DMS79 treated with DMSO at 0.1 percent for 48 hours (cell line): Measurements from ENCODE around the gene UTP20.

Source experiments
- DNase-seq: peaks from one replicate; lab custom pipeline; 2025; lab: John Stamatoyannopoulos, UW

The UTP20 gene

DNA sequence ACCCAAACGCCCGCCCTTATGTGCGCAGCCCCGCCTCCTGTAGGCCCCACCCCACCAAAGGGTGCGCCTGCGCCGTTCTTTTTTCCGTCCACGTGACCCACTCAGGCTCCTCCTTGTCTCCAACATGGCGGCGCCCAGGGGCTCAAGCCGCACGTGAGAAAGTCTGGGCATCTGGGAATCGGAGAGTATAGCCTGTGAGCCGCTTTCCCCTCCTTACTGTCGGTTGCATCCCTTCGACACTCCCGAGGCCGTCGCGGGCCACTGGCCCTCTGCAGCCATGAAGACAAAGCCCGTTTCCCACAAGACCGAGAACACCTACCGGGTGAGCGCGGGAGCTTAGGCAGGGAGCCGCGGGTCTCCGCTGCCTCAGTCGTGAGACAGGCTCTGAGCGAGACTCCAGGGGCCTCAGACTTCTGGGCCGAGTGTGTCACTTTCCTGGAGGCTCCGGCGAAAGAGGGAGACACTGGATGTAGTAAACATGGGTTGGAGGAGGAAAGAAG is at the start of gene UTP20:
UTP20 (plus strand) TSS at position 100 of the 500 bp plus-strand sequence; CDS start at position 278, 178 bp downstream.
- peak; percentile 88 for DNase-seq

DNA sequence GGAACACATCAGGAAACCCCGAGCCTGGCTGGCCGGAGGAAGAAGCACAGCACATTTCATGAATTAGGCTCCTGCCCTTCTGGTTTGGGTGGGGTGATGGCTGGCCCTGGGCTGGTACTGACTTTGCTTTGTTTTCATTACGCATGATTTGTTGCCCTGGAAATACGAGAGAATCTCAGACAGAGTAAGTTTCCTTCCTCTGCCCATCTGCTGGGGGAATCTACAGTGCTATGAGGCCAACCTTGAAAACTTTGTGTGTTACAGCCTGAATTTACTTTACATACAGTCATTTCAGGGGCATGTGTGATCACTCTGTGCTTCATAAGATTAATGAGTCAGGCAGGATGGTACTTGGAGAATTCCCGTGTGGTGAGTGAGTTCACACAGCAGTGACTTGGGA is 49.4 kb upstream of the UTP20 start:
- no peak for DNase-seq

DNA sequence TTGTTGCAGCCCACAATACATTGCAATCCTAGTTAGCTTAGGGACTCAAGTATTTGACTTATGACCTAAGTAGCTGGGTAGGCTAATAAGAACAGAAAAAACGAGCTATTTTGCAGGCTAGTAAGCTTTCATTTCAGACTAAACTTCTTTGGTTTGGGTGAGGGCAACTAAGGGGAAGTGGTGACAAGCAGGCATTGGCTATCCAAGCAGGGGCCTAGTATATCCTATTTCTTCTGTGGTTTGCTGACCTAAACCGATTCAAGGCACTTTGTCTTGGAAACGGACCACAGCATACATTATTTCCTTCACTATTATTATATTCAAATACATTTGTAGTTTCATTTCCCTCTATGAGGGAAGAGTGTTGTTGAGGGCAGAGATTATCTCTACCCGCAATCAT is 48.3 kb upstream of the UTP20 start:
- no peak for DNase-seq

DNA sequence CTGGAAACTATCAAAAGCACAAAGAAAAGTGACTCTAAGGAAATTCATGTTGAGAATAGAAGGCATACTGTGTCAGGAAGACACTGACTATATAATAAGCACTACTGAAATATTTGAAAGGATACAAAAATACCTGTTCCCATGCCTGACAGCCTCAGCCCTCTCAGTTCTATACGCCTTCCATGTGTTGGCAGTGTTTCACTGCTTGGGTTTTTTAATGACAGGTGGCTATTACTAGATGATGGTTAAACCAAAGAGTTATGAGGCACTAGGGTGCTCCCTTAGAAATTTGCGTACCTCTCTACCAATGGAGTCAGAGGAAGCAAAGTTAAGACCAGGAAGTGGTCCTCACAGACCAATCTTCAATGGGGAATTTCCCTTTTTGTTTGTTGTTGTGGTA is 44.2 kb upstream of the UTP20 start:
- no peak for DNase-seq

DNA sequence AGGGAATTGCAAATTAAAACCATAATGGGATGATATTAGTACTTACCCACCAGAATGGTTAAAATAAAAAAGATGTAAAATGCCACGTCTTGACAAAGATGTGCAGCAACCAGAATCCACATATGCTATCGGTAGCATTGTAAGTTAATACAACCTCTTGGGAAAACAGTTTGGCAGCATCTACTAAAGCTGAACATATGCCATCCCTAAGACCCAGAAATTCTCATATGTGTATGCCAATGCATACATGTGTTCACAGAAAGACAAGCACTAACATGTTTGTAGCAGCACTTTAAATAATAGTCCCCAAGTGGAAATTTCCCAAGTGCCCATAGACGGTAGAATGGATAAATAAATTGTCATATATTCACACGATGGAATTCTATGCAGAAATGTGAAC is 41.6 kb upstream of the UTP20 start:
- DNase-seq: no peak

DNA sequence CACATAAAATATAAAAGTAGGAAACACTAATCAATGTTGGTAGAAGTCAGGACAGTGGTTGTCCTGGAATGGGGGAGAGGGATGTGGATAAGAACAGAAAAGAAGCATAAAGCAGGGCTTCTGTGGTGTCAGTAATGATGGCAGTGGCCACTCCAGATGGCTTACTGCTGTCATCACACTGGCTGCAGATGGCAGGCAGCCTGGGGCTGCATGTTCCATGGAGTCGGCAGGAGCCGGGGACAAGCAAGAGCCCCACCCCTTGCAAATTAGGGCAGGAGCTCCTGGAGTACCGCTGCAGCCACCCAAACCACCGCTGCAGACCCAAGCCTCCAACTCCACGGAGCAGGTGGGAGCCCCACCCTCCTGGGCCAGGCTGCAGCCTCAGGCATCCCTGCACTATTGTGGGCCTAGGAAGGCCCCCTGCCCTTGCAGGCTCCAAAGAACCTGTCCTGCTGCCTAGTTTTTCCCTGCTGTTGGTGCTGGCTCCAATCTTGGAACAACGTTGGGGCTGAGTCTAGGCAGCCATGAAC is 41.0 kb upstream of the UTP20 start:
- DNase-seq: no peak

DNA sequence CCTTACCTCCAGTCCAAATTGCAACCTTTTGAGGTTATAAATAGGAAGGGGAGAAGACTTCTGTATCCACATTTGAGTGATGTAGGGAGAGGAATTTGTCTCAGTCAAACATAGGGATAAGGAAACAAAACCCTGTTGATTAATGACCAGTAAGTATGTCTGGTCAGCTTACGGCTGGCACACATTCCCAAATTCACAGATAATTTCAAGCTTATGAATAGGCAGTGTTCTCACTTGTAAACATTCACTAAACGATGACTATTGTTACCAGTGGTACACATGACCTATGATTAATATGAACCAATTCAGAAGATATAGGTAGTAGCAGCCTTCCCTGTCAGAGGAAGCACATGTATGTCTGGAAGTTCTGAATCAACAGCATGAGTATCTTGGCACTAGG is 36.8 kb upstream of the UTP20 start:
- no peak for DNase-seq

DNA sequence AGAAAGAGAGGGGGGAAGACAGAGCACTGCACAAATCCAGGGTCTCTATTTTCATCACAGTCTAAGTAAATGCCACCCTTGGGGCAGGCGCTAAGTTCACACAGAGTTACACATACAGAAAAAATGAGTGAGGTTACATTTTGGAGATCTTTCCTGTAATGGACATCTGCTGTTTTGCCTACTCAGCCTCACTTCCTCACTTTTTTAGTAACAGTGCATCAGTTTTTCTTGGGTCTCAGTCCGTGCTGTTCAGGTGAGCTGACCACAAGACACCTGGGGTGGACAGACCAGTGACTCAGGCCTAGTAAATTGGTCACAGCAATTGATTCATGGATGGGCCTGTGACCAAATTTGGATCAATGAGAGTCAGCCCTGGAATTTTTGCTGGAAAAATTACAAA is 36.3 kb upstream of the UTP20 start:
- no peak for DNase-seq

DNA sequence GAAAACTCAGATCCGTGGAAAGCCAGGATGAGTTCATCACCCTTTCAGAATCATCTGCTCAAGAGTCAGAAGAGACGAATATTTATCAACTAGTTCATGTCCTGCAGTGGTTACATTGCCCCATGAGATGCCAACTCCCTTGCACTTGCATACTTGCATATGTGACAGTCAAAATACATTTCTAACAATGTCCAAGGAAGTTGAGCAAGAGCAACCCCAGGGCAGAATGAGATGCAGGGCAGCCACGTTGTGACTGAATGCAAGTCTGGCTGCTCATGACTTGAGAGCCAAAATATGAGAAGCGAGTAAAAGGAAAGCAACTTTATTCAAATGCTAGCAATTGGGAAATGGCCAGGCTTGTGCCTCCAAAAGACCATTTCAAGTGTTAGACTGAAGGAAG is 23.6 kb upstream of the UTP20 start:
- DNase-seq: no peak

DNA sequence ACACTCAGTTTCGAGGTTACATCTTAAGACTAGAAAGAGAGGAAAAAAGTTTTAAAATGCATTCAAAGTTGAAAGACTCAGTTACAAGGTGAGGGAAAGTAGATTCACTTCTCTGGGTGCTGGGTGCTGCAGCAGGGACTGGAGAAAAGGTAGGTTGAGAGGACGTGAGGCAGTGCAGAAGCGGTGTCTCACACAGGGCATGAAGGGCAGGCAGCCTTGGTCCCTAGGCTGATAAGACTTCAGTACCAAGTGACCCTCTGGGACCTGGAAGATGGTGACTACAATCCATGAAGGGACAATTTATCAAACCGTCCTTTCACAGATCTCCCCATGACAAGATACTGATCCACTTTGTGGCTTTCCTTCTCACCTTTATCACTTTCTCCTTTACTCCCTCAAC is 22.5 kb upstream of the UTP20 start:
- no peak for DNase-seq

DNA sequence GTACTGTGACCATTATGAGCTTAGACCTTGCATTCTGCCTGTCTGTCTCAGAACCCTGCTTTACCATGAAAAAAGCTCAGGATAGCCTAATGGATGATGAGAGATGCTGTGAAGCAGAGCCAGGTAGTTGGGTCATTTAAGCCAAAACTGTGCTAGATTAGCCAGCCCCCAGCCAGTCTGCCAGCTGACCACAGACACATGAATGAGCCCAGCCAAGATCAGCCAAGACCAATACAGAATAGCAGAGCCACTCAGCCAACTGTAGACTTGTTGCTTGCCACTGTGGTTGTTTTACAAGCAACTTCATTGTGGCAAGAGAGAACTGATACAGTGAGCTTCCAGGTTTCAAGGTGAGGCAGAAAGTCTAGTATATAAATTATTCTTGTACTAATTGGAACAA is 12.8 kb upstream of the UTP20 start:
- no peak for DNase-seq

DNA sequence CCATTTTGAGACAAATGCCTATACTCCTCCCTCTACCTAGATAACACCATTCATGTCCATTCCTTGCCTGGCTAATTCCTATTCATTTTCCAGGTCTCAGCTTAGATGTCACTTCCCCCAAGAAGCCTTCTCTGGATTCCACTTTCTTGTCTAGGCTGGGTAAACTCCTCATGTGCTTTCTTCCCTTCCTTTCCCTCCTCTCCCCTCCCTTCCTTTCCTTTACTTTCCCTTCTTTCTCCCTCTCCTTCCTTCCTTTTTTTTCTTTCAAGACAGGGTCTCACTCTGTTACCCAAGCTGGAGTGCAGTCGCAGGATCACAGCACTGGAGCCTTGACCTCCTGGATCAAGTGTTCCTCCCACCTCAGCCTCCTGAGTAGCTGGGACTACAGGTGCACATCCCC is 3.5 kb upstream of the UTP20 start:
- DNase-seq: no peak

DNA sequence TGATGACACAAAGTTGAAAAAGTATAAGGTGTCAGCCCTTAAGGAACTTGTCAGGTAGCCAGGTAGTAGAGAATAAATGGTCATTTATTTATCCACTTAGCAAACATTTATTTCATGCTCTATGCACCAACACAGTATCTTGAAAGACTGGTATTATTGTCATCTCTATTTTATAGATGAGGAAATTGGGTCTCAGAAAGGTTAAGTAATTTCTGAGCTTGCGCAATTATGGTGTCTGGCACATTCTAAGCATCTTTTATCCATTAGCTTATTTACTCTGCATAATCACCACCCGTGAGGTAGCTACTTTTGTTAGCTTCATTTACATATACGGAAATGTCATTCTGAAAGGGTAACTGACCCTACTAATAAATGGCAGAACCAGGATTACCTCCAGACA is 2.5 kb upstream of the UTP20 start:
- no peak for DNase-seq

DNA sequence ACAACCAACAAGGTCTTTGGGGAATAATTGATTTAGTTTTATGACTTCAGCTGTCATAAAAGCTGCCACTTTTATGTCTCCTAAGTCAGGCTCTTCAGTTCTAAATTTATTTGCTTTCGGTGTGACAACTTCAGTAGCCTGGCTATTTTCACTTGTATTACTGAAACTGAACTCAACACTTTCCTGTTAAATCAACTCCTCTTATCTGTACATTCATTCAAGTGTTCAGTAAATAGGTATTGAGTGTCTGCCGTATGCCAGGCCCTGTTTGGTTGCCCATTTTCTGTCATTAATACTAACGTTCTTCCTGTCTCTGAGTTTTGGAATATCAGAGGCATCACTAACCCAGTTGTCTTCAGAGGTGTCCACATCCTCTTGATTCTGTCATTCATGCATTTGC is 7.5 kb downstream of the UTP20 start:
- no peak for DNase-seq

DNA sequence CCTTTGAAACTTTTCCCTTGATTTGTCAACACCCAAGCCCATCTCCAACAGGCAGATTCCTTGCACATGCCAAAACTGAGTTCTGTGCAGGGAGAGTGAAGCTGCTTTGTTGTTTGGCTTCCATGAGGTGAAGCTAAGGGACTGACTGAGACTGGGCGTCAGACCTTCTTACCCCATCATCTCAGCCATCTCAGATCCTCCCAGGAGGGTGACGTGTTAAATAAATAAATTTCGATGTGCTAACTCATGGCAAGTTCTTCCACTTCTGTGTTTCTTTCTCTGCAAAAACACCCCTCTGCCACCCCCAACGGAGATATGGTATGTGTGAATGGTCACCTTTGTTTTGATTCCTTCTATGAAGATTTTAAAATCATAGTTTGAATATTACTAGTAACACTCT is 17.8 kb downstream of the UTP20 start:
- DNase-seq: no peak

DNA sequence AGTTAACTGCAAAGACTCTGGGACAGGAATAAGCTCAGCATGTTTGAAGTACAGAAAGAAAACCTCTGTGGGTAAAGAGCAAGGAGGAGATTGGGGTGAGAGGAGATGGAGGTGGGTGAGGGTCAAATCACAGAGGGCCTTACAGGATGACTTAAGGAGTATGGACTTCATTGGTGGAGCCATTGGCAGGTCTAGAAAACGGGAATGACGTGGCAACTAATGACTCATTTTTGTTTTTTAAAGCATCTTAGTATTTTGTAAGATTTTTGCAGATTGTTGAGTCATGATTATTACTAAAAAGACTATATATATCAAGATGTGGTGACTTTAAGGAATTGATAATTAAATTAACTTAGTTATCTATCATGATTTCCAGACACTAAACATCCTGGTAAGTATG is 18.5 kb downstream of the UTP20 start:
- DNase-seq: no peak

DNA sequence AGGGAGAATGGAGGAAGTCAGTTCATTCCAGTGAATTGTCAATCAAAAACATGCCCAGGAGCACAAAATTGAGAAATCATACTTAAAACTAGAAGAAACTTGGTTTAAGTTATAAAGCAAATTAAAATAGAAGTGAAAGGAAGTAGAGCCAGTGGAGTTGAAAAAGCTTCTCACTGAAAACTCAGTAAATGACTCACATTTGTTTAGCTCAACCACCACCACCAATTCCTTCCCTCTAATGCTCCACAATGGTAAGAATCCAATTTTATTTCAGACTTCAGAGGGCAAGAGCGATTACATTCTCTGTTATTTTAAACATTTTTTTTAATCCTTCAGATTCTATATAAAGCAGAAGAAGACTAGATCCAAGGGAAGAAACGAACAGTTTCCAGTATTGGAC is 19.4 kb downstream of the UTP20 start:
- DNase-seq: no peak

DNA sequence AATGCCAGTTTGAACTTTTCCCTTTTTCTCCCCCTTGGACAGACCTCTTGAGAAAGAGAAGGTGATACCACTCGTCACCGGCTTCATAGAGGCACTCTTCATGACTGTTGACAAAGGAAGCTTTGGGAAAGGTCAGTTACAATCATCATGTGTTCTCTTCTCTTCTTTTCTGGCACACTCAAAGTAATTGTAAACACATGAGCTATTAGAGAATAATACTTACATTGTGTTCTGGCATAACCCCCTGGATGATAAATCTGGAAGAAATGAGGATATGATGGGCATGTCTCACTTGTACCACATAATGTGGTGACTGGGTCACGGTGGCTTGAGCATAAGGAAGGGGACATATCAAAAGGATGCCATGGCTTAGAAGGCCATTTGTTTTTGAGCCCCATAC is 20.0 kb downstream of the UTP20 start:
- no peak for DNase-seq

DNA sequence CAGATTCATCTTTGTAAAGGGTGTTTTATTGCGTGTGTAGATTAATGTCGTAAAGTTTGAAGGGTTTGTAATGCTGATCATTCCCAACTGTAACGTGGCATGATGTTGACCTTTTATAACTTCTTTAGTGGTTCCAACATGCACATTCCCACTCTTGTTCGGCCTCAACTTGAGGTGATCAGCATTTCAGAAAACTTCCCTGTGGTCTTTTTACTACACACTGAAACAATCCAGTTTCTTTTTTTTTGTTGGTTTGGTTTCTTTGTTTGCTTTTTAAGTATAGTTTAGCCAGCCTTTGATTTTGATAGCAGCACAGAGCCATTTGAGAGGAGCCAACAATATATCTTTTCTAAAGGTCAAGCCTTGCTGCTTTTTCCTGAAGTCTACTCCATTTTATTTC is 22.8 kb downstream of the UTP20 start:
- DNase-seq: no peak

DNA sequence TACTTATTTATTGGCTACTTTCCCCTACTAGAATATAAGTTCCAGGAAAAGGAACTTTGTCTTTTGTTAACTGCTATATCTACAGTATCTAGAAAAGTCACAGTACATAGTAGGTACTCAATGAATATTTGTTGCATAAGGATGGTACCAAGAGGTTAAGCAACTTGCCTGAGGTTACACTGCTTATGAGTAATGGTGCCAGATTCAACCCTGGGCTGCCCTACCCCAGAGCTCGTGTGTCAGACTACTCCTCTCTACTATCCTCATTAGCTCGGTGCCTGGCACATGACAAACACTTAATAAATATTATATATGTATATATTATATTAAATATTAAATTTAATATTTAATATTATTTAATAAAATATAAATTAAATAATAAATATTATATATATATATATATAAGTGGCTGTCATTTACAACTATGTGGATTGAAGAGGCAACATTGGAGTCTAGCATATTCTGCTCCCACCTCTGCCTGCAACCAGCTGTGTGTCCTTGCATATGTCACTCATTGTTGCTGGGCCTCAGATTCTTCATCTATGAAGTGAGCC is 25.4 kb downstream of the UTP20 start:
- DNase-seq: no peak

DNA sequence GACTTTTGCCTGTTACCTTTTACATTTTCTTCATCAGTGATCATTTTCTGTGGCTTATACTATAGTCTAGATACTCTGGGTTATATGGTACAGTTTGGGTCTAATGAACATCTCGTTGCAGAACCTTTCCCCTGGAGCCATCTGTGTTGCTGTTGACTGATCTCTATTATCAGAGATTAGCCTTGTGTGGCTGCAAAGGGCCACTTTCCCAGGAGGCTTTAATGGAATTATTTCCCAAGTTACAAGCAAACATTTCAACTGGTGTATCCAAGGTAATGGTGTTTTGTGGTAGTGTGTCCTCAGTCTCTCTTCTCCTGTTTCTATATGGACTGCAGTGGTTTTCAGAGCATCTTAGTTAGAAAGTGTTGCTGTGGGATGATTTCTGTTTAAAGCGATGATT is 25.9 kb downstream of the UTP20 start:
- no peak for DNase-seq

DNA sequence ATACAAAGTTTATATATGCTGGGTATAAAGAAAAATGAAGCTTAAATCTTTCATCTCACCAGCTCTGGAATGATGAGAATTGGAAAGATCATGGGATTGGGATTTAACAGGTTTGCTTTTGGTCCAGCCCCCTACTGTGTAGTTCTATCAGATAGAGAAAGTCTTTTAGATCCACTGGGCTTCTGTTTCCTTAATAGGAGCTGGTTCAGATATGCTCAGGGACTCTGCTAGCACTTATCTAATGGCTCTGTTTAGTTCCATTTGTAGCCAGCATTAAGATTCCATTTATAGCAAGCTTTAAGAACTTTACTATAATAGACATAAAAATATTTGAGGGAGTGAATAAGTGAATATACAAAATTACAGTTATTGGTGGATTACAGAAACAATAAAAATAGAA is 42.6 kb downstream of the UTP20 start:
- no peak for DNase-seq

DNA sequence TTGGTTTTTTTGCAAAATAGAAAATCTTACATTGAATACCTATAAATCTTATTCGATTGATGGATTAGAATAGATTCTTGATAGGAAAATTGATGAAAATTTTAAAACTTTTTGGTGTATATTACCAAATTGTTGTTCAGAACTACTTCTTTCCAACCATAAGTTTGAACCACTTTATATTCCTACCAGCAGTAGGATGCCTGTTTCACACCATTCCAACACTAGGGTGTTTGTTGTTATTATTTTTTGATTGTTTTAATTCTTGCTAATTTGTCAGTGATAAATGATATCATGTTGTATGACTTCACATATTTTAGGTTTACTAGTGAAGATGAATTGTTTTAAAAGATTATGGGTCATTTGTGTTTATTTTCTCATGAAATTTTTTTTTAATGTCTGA is 43.4 kb downstream of the UTP20 start:
- DNase-seq: no peak

DNA sequence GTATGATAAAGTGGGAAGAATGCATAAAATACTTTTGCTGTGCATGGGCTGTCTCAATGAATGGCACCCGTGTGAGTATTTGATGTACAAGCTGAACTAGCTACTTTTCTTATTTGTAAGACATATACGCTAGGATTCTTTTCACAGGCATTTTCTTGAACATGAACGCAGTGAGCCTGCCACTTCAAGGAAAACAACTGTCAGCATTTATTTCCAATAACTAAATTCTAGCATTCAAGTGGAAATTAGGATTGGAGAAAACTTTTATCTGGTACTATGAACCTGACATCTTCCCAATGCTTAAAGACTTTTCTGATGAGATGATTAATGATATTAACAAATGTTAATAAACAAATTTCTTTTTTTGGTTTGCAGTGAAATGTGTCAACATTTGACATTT is 45.7 kb downstream of the UTP20 start:
- DNase-seq: no peak

DNA sequence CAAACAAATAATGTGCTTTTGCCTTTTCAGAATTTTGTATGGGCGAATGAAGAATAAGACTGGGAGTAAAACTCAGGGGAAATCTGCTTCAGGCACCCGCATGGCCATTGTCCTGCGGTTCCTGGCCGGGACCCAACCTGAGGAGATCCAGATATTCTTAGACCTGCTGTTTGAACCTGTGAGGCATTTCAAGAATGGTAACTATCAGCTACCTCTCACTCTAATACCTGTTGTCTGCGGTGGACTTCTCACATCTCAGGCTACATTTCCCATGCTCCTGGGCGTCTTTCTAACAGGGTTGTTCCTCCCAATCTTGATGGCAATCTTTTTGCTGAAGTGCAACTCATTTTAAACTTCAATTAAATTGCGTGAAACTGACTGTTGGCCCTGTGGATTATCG is 47.1 kb downstream of the UTP20 start:
- DNase-seq: no peak
